H1 (cell line): ENCODE measurements around the gene MAP4K4.

ENCODE experiments used
- EZH2 ChIP-seq: fragments of 200-600 bp; sonication (generic); IDR thresholded peaks from 2 replicates; pipeline ENCODE4 v1.7.1; 2012; ENCODE audit warnings: low read depth, mild to moderate bottlenecking, moderate library complexity, low read length, inconsistent platforms; ENCODE audit not compliant: severe bottlenecking
- JUN ChIP-seq: IDR thresholded peaks from 2 replicates; pipeline ENCODE4 v1.6.1; 2011; ENCODE audit warnings: low read depth, mild to moderate bottlenecking, improper control_type of control experiment, low read length
- POLR2A ChIP-seq, 2 experiments: IDR thresholded peaks; 1 replicate in 1 of 2; 2 replicates in 1 of 2; pipeline ENCODE4 v1.6.1; 2011; ENCODE audit warnings: low read depth in 2 of 2, low read length in 2 of 2, mild to moderate bottlenecking in 2 of 2; ENCODE audit errors: control extremely low read depth in 1 of 2
- RBBP5 ChIP-seq: IDR thresholded peaks from 2 replicates; pipeline ENCODE4 v1.7.1; 2012; ENCODE audit warnings: low read depth, mild to moderate bottlenecking, inconsistent platforms, low read length, moderate library complexity, borderline replicate concordance
- RNF2 ChIP-seq: fragments of 200-900, 300-1000 bp; sonication (generic); IDR thresholded peaks from 2 replicates; pipeline ENCODE4 v1.7.1; 2016; ENCODE audit warnings: borderline replicate concordance, low read depth, mild to moderate bottlenecking, antibody characterized with exemption, low read length; ENCODE audit not compliant: poor library complexity, severe bottlenecking; ENCODE audit errors: missing control alignments
- RXRA ChIP-seq: IDR thresholded peaks from 2 replicates; pipeline ENCODE4 v1.6.1; 2011; ENCODE audit warnings: low read depth, mild to moderate bottlenecking, low read length, moderate library complexity; ENCODE audit not compliant: insufficient read depth
- SRF ChIP-seq: IDR thresholded peaks from 2 replicates; pipeline ENCODE4 v1.6.1; 2011; ENCODE audit warnings: mild to moderate bottlenecking, low read depth, low read length, moderate library complexity
- TCF12 ChIP-seq: IDR thresholded peaks from 2 replicates; pipeline ENCODE4 v1.6.1; 2011; ENCODE audit warnings: low read depth, mild to moderate bottlenecking, low read length
- ZNF274 ChIP-seq: IDR thresholded peaks from 2 replicates; pipeline ENCODE4 v1.7.0; 2012; ENCODE audit warnings: low read length, borderline replicate concordance; ENCODE audit errors: extremely low read depth
- TF ChIP-seq, protein P1 (sequence below), 3 experiments: IDR thresholded peaks; 1 replicate in 2 of 3; 2 replicates in 1 of 3; pipeline versions ENCODE4 v1.5.1 to v1.6.1; 2011; ENCODE audit warnings: low read length in 3 of 3, mild to moderate bottlenecking in 3 of 3, inconsistent platforms in 2 of 3, low read depth in 1 of 3, moderate library complexity in 1 of 3; ENCODE audit not compliant: insufficient read depth in 1 of 3; ENCODE audit errors: control extremely low read depth in 1 of 3
- TF ChIP-seq, protein P2 (sequence below): IDR thresholded peaks from 2 replicates; pipeline ENCODE4 v1.6.1; 2012; ENCODE audit warnings: inconsistent platforms

DNA sequence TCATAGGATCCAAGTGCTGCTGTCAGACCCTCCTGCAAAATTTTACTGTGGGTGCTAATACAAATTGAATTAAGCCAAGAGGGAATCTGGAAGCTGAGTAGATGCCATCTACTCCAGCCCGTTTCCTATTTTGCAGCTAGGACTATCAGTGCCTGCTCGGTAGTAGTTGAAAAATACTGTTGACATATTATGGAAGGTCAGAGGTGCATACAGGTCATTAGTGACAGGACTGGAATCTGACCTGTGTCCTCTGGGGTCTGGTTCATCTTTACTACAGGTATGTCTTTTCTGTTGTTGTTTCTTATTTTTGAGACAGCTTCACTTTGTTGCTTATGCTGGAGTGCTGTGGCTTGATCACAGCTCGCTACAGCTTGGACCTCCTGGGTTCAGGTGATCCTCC is 58.8 kb downstream of the MAP4K4 start:
- TF ChIP-seq TCF12 (no peak), RNF2 (no peak), POLR2A (IDR thresholded peaks at IDR 0.05; ENCODE audit: control extremely low read depth in 1 of 2, low read depth in 2 of 2, low read length in 2 of 2) (no peak), SRF (no peak), ZNF274 (no peak), RBBP5 (no peak), EZH2 (no peak), RXRA (no peak), JUN (no peak)
- TF ChIP-seq, protein P1, sequence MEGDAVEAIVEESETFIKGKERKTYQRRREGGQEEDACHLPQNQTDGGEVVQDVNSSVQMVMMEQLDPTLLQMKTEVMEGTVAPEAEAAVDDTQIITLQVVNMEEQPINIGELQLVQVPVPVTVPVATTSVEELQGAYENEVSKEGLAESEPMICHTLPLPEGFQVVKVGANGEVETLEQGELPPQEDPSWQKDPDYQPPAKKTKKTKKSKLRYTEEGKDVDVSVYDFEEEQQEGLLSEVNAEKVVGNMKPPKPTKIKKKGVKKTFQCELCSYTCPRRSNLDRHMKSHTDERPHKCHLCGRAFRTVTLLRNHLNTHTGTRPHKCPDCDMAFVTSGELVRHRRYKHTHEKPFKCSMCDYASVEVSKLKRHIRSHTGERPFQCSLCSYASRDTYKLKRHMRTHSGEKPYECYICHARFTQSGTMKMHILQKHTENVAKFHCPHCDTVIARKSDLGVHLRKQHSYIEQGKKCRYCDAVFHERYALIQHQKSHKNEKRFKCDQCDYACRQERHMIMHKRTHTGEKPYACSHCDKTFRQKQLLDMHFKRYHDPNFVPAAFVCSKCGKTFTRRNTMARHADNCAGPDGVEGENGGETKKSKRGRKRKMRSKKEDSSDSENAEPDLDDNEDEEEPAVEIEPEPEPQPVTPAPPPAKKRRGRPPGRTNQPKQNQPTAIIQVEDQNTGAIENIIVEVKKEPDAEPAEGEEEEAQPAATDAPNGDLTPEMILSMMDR (IDR thresholded peaks at IDR 0.05; ENCODE audit: control extremely low read depth in 1 of 3, insufficient read depth in 1 of 3, low read depth in 1 of 3, low read length in 3 of 3) = no peak
- TF ChIP-seq, protein P2, sequence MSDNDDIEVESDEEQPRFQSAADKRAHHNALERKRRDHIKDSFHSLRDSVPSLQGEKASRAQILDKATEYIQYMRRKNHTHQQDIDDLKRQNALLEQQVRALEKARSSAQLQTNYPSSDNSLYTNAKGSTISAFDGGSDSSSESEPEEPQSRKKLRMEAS = no peak
